H1 (cell line): Measurements from ENCODE around the gene NPY4R2. TPM values are rescaled to one million over a fixed set of nuclear protein-coding genes. Genes with fewer than 3 reads are reported as not detected.
"Not testable (repeated sequence)": the region's sequence is repeated elsewhere in the genome, so short reads cannot be mapped to it uniquely, and the experiment has no call there.

ENCODE experiments used
- CTCF ChIA-PET: fragments of 300-600 bp; sonication (Branson Sonifier 250); formaldehyde crosslinking; loops from one replicate; lab custom pipeline; 2021; ENCODE audit not compliant: partially characterized antibody; lab: Charles Lee
- POLR2A ChIA-PET: fragments of 300-600 bp; sonication (Branson Sonifier 250); formaldehyde crosslinking; loops from one replicate; lab custom pipeline; 2021; ENCODE audit warnings: inconsistent platforms; ENCODE audit not compliant: partially characterized antibody; lab: Charles Lee
- DNase-seq, 2 experiments: peaks; one replicate each; pipeline versions ENCODE4 v3.0.0 to v3.0.0-alpha.2; 2010 to 2022; ENCODE audit warnings: low spot score in 2 of 2, low read depth in 1 of 2, mixed read lengths in 1 of 2
- FAIRE-seq: peaks from 2 replicates; lab custom pipeline; 2011; peaks lifted over from hg19 to GRCh38; lab: Jason Lieb, UNC
- H2AFZ ChIP-seq: 2 replicates; pipeline ENCODE4 v1.8.1; 2012; ENCODE audit warnings: low read length, inconsistent platforms
- H2AK5ac ChIP-seq: 2 replicates; pipeline ENCODE4 v1.6.1; 2013; ENCODE audit warnings: low read depth, low read length
- H2BK120ac ChIP-seq: replicated peaks from 2 replicates; pipeline ENCODE3; 2013; ENCODE audit warnings: low read depth, low read length, inconsistent platforms
- H2BK12ac ChIP-seq: 2 replicates; pipeline ENCODE4 v1.6.1; 2013; ENCODE audit warnings: low read depth, low read length
- H2BK15ac ChIP-seq: 2 replicates; pipeline ENCODE4 v1.6.1; 2013; ENCODE audit warnings: low read length
- H2BK20ac ChIP-seq: 2 replicates; pipeline ENCODE4 v1.6.1; 2013; ENCODE audit warnings: low read length
- H2BK5ac ChIP-seq: 2 replicates; pipeline ENCODE4 v1.6.1; 2013; ENCODE audit warnings: low read depth, low read length
- H3K14ac ChIP-seq: 2 replicates; pipeline ENCODE4 v1.6.1; 2013; ENCODE audit warnings: inconsistent platforms; ENCODE audit not compliant: insufficient read length
- H3K18ac ChIP-seq: 2 replicates; pipeline ENCODE4 v1.6.1; 2013; ENCODE audit warnings: low read length; ENCODE audit errors: extremely low read depth
- H3K23ac ChIP-seq: 2 replicates; pipeline ENCODE4 v1.6.1; 2013; ENCODE audit warnings: inconsistent platforms; ENCODE audit not compliant: insufficient read length
- H3K23me2 ChIP-seq: 2 replicates; pipeline ENCODE4 v1.6.1; 2013; ENCODE audit warnings: low read depth, low read length
- H3K27ac ChIP-seq: 2 replicates; pipeline ENCODE4 v1.6.1; 2011; ENCODE audit warnings: low read depth, low read length, inconsistent platforms
- H3K27me3 ChIP-seq, 4 experiments: replicated peaks in 1 of 4; 1 replicate in 1 of 4; 2 replicates in 3 of 4; pipeline versions ENCODE4 v1.6.1 to v1.8.1; 2011 to 2013; ENCODE audit warnings: low read length in 3 of 4, mild to moderate bottlenecking in 3 of 4, inconsistent platforms in 2 of 4, mixed read lengths in 2 of 4, moderate library complexity in 1 of 4; ENCODE audit not compliant: control insufficient read depth in 3 of 4, insufficient read depth in 3 of 4; ENCODE audit errors: extremely low read depth in 1 of 4
- H3K36me3 ChIP-seq, 4 experiments: 2 replicates each; pipeline versions ENCODE4 v1.6.1 to v1.8.1; 2011 to 2013; ENCODE audit warnings: mild to moderate bottlenecking in 4 of 4, low read length in 3 of 4, moderate library complexity in 2 of 4, control low read depth in 1 of 4, inconsistent platforms in 1 of 4; ENCODE audit not compliant: insufficient read depth in 4 of 4, control insufficient read depth in 2 of 4
- H3K4ac ChIP-seq: replicated peaks from 2 replicates; pipeline ENCODE3; 2013; ENCODE audit warnings: low read length, low read depth, mixed read lengths, inconsistent platforms; ENCODE audit not compliant: insufficient read length
- H3K4me1 ChIP-seq, 4 experiments: replicated peaks in 1 of 4; 1 replicate in 1 of 4; 2 replicates in 3 of 4; pipeline versions ENCODE4 v1.6.1 to v1.8.1; 2011 to 2013; ENCODE audit warnings: low read length in 3 of 4, inconsistent platforms in 2 of 4, mixed read lengths in 1 of 4; ENCODE audit not compliant: insufficient read depth in 4 of 4, control insufficient read depth in 3 of 4
- H3K4me2 ChIP-seq, 2 experiments: 2 replicates each; pipeline versions ENCODE4 v1.6.1 to v1.8.1; 2011 to 2013; ENCODE audit warnings: low read depth in 2 of 2, low read length in 2 of 2, control low read depth in 1 of 2, inconsistent platforms in 1 of 2, mild to moderate bottlenecking in 1 of 2; ENCODE audit not compliant: insufficient read depth in 1 of 2
- H3K4me3 ChIP-seq, 4 experiments: fragments of 200-600, 300-600 bp in 1 of 4; sonication (generic), shearing (Covaris generic), sonication (Bioruptor Twin) in 1 of 4; 2 replicates each; pipeline versions ENCODE4 v1.5.1 to v1.8.1; 2011 to 2016; ENCODE audit warnings: low read length in 4 of 4, low read depth in 3 of 4, control low read depth in 2 of 4, inconsistent platforms in 2 of 4, mild to moderate bottlenecking in 2 of 4, mixed read lengths in 1 of 4, moderate library complexity in 1 of 4; ENCODE audit not compliant: insufficient read depth in 2 of 4; ENCODE audit errors: extremely low read depth in 1 of 4
- H3K56ac ChIP-seq: replicated peaks from 2 replicates; pipeline ENCODE3; 2013; ENCODE audit warnings: low read depth, mild to moderate bottlenecking, mixed read lengths, low read length, inconsistent platforms; ENCODE audit not compliant: insufficient read length
- H3K79me1 ChIP-seq: 2 replicates; pipeline ENCODE4 v1.6.1; 2013; ENCODE audit warnings: low read depth, low read length, control low read depth
- H3K79me2 ChIP-seq, 2 experiments: 2 replicates each; pipeline versions ENCODE4 v1.6.1 to v1.8.1; 2012 to 2013; ENCODE audit warnings: low read length in 2 of 2, mild to moderate bottlenecking in 2 of 2, inconsistent platforms in 1 of 2; ENCODE audit not compliant: insufficient read depth in 2 of 2, control insufficient read depth in 1 of 2
- H3K9ac ChIP-seq, 4 experiments: replicated peaks in 1 of 4; 1 replicate in 1 of 4; 2 replicates in 3 of 4; pipeline versions ENCODE4 v1.6.1 to v1.8.1; 2011 to 2013; ENCODE audit warnings: low read depth in 3 of 4, low read length in 3 of 4, control low read depth in 2 of 4, mild to moderate bottlenecking in 2 of 4, moderate library complexity in 2 of 4, inconsistent platforms in 1 of 4; ENCODE audit errors: extremely low read depth in 1 of 4
- H3K9me3 ChIP-seq, 2 experiments: 2 replicates each; pipeline versions ENCODE4 v1.6.1 to v1.8.1; 2012 to 2013; ENCODE audit warnings: mild to moderate bottlenecking in 2 of 2, moderate library complexity in 2 of 2, control low read depth in 1 of 2, inconsistent platforms in 1 of 2, low read depth in 1 of 2, low read length in 1 of 2, mixed read lengths in 1 of 2; ENCODE audit not compliant: insufficient read depth in 2 of 2
- H4K20me1 ChIP-seq, 2 experiments: replicated peaks in 1 of 2; 2 replicates each; pipeline versions ENCODE3 to v1.8.1; 2011 to 2013; ENCODE audit warnings: inconsistent platforms in 2 of 2, low read length in 2 of 2, mild to moderate bottlenecking in 1 of 2; ENCODE audit not compliant: insufficient read depth in 2 of 2, control insufficient read depth in 1 of 2
- H4K5ac ChIP-seq: 2 replicates; pipeline ENCODE4 v1.6.1; 2013; ENCODE audit warnings: low read length, low read depth, mixed read lengths, inconsistent platforms; ENCODE audit not compliant: insufficient read length
- H4K8ac ChIP-seq: 2 replicates; pipeline ENCODE4 v1.8.0; 2013; ENCODE audit warnings: mild to moderate bottlenecking, moderate library complexity, low read length, inconsistent platforms; ENCODE audit not compliant: insufficient read depth; ENCODE audit errors: extremely low read depth
- H4K91ac ChIP-seq: replicated peaks from 2 replicates; pipeline ENCODE3; 2013; ENCODE audit warnings: low read length, mixed read lengths, inconsistent platforms; ENCODE audit not compliant: insufficient read length
- WGBS, 2 experiments: shearing (Covaris generic) in 1 of 2; methylation state at CpG; one replicate each; pipeline versions ENCODE4 v1.1.6 to v1.1.7; 2013 to 2015; ENCODE audit warnings: low lambda C conversion rate in 2 of 2, mixed read lengths in 2 of 2, inconsistent platforms in 1 of 2, low coverage in 1 of 2, missing lambda C conversion rate in 1 of 2; ENCODE audit not compliant: insufficient replicate concordance in 2 of 2, insufficient coverage in 1 of 2, insufficient read length in 1 of 2; ENCODE audit errors: extremely low coverage in 1 of 2, missing lambda C conversion rate in 1 of 2; 5-methylcytosine and 5-hydroxymethylcytosine counted together
- polyA plus RNA-seq, 7 experiments: library from polyadenylated mRNA; depleted of rRNA in 3 of 7; stranded (reverse) in 5 of 7; unstranded in 2 of 7; fragments of >200 nt in 5 of 7; fragments of 200-250 nt in 2 of 7; gene quantifications; 1 replicate in 5 of 7; 2 replicates in 1 of 7; 4 replicates in 1 of 7; pipeline versions ENCODE4 v1.2.1 to v1.2.3, GENCODE V29; 2011 to 2013; ENCODE audit warnings: missing spikeins in 2 of 7, mixed read lengths in 2 of 7
- total RNA-seq: library from RNA; stranded (reverse); fragmentation: NEBNext Ultra II Directional; extraction: Animal tissue kit (Norgen Biotek cat#: 25700); gene quantifications from 2 replicates; pipeline ENCODE4 v1.2.1, GENCODE V29; 2021

The NPY4R2 gene
- total and polyA plus RNA-seq, 2 of the 8 experiments (the other 6 are each of a cell fraction or from before 2014, with no cell fraction given), result 0.05 TPM; not detected in 1

DNA sequence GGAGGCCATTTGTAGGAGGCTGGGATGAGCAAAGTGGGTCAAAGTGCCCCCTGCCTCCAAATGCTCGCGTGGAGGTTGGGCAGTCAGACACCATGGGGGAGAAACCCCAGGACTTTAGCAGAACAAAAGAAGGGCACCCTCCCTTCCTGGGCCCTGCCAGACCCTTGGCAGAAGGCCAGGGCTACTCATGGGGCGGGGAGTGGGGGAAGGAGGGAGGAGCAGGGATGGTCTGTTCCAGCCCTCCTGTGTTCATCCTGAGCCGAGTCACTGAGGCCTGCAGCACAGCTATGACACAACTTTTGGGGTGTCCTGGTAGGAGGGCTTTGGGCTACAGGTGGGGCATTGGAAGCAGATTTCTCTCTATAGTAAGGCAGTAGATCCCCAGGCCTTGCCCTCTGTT lies 24.9 kb downstream of the NPY4R2 start:
- H2AFZ ChIP-seq, H3K23me2 ChIP-seq, CTCF ChIA-PET, H3K23ac ChIP-seq, POLR2A ChIA-PET, H3K27me3 ChIP-seq, DNase-seq, H2BK20ac ChIP-seq, H2BK5ac ChIP-seq, H3K9me3 ChIP-seq, H3K27ac ChIP-seq, H2BK12ac ChIP-seq, H3K79me1 ChIP-seq, H3K4me2 ChIP-seq, H2BK120ac ChIP-seq, H4K20me1 ChIP-seq, FAIRE-seq, H4K8ac ChIP-seq, H2AK5ac ChIP-seq, H2BK15ac ChIP-seq, H3K4me3 ChIP-seq, H3K36me3 ChIP-seq, H3K56ac ChIP-seq, H3K4me1 ChIP-seq, H3K18ac ChIP-seq, H3K9ac ChIP-seq, H3K14ac ChIP-seq, H3K4ac ChIP-seq, H3K79me2 ChIP-seq, H4K5ac ChIP-seq, H4K91ac ChIP-seq: not testable (repeated sequence)
- WGBS, 2 experiments, result no CpG with 5 or more reads among the region's 4 CpGs

- H2BK12ac ChIP-seq, H3K27ac ChIP-seq, H3K56ac ChIP-seq, H3K4me2 ChIP-seq, H3K14ac ChIP-seq, H4K8ac ChIP-seq, H3K23ac ChIP-seq, H2AK5ac ChIP-seq, FAIRE-seq, H3K23me2 ChIP-seq, H3K4me1 ChIP-seq, H3K4ac ChIP-seq, H2BK5ac ChIP-seq, H3K9me3 ChIP-seq, H3K36me3 ChIP-seq, H3K79me1 ChIP-seq, CTCF ChIA-PET, H2BK20ac ChIP-seq, H3K4me3 ChIP-seq, H2BK120ac ChIP-seq, H4K5ac ChIP-seq, POLR2A ChIA-PET, H4K91ac ChIP-seq, H3K27me3 ChIP-seq, H2AFZ ChIP-seq, H2BK15ac ChIP-seq, H4K20me1 ChIP-seq, H3K18ac ChIP-seq, H3K79me2 ChIP-seq, H3K9ac ChIP-seq, DNase-seq: not testable (repeated sequence)
- 100% methylated on average over 1 of the region's 1 CpG; no CpG with 5 or more reads in 1 of the 2 experiments for WGBS, 2 experiments
Observed at GRCh38 chr10:47947424-47947823, 29.0 kb downstream of the NPY4R2 start.
